Osteocyte (in vitro differentiated cells): ENCODE measurements around the gene NCEH1. TPM values are rescaled to one million over a fixed set of nuclear protein-coding genes. Genes with fewer than 3 reads are reported as not detected.
"Not testable (repeated sequence)": the region's sequence is repeated elsewhere in the genome, so short reads cannot be mapped to it uniquely, and the experiment has no call there.

ENCODE experiments used
- DNase-seq: peaks from one replicate; pipeline ENCODE4 v3.0.0; 2021; ENCODE audit warnings: mixed read lengths; ENCODE audit not compliant: unreplicated experiment; ENCODE audit errors: extremely low spot score
- H3K27ac Mint-ChIP-seq: one replicate; pipeline ENCODE4 v1.8.0; 2021; ENCODE audit warnings: mild to moderate bottlenecking, mixed read lengths; ENCODE audit not compliant: unreplicated experiment
- H3K27me3 Mint-ChIP-seq: one replicate; pipeline ENCODE4 v1.8.0; 2021; ENCODE audit warnings: mixed read lengths; ENCODE audit not compliant: unreplicated experiment
- H3K36me3 Mint-ChIP-seq: one replicate; pipeline ENCODE4 v1.8.0; 2021; ENCODE audit warnings: mixed read lengths; ENCODE audit not compliant: unreplicated experiment
- H3K4me1 Mint-ChIP-seq: one replicate; pipeline ENCODE4 v1.8.0; 2021; ENCODE audit warnings: mixed read lengths; ENCODE audit not compliant: unreplicated experiment
- H3K4me3 Mint-ChIP-seq: one replicate; pipeline ENCODE4 v1.8.0; 2021; ENCODE audit warnings: mild to moderate bottlenecking, moderate library complexity, mixed read lengths; ENCODE audit not compliant: unreplicated experiment
- H3K9me3 Mint-ChIP-seq: one replicate; pipeline ENCODE4 v1.8.0; 2021; ENCODE audit warnings: mixed read lengths; ENCODE audit not compliant: unreplicated experiment
- total RNA-seq: library from RNA; stranded (reverse); gene quantifications from 2 replicates; pipeline ENCODE4 v1.2.1, GENCODE V29; 2021
- TF ChIP-seq, protein P1 (sequence below): fragments of 200-600 bp; sonication (generic); IDR thresholded peaks from 2 replicates; pipeline ENCODE4 v1.5.0; 2021; ENCODE audit warnings: antibody characterized with exemption, mild to moderate bottlenecking, moderate library complexity

Gene NCEH1
- total RNA-seq, 1 donor from 2014 or later: 6.7 TPM

DNA sequence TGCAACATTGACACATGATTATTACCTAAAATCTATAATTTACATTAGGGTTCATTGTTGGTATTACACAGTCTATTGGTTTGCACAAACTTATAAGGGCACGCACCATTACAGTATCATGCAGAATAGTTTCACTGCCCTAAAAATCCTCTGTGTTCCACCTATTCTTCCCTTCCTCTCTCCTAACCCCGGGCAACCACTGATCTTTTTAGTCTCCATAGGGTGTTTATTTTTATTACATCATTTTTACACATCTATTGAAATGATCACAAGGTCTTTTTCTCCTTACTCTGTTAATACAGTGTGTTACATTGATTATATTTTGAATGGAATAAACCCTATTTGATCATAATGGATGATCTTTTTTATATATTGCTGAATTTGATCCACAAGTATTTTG lies 24.1 kb upstream of the NCEH1 start:
- Mint-ChIP-seq H3K9me3 (no peaks in the 10 kb centered on the region), H3K27me3 (peaks cover 4% of the 10 kb centered on the region), H3K27ac (no peak overlapping the region), H3K36me3 (no peaks in the 10 kb centered on the region), H3K4me3 (no peak overlapping the region), H3K4me1 (no peaks in the 10 kb centered on the region)
- no peak for DNase-seq
- TF ChIP-seq, protein P1, sequence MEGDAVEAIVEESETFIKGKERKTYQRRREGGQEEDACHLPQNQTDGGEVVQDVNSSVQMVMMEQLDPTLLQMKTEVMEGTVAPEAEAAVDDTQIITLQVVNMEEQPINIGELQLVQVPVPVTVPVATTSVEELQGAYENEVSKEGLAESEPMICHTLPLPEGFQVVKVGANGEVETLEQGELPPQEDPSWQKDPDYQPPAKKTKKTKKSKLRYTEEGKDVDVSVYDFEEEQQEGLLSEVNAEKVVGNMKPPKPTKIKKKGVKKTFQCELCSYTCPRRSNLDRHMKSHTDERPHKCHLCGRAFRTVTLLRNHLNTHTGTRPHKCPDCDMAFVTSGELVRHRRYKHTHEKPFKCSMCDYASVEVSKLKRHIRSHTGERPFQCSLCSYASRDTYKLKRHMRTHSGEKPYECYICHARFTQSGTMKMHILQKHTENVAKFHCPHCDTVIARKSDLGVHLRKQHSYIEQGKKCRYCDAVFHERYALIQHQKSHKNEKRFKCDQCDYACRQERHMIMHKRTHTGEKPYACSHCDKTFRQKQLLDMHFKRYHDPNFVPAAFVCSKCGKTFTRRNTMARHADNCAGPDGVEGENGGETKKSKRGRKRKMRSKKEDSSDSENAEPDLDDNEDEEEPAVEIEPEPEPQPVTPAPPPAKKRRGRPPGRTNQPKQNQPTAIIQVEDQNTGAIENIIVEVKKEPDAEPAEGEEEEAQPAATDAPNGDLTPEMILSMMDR: no peak

DNA sequence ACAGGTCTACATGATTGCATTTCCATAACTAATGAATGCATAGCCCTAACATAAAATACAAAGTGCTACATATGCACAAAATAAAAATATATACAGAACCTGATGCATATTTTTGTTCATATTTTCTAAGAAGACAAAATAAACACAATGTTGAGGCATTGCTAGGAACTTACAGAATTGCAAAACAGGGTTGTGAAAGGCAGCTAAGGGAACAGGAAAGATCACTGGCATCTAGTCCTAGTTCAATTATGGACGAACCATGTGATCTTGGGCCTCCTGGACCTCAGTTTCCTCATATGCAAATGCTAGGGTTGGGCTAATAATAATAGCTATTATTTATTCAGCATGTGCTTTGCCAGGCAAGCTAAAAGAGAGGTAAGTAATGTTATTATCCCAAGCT lies 15.5 kb upstream of the NCEH1 start:
- TF ChIP-seq, protein P1: no peak
- H3K4me3 Mint-ChIP-seq: no peak overlapping the region
- H3K4me1 Mint-ChIP-seq: no peaks in the 10 kb centered on the region

DNA sequence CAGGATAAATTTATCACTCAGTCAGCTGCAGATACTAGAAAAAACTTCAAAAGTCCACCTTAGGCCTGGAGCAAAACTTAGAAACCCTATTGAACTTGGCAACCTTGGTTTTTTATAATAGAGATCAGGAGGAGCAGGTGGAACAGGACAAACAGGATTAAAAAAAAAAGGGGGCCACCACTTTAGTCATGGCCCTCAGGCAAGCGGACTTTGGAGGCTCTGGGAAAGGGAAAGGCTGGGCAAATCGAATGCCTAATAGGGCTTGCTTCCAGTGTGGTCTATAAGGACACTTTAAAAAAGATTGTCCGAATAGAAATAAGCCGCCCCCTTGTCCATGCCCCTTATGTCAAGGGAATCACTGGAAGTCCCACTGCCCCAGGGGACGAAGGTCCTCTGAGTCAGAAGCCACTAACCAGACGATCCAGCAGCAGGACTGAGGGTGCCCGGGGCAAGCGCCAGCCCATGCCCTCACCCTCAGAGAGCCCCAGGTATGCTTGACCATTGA lies 11.7 kb upstream of the NCEH1 start:
- not testable (repeated sequence) for H3K4me3 Mint-ChIP-seq, H3K27me3 Mint-ChIP-seq, DNase-seq, H3K36me3 Mint-ChIP-seq, H3K4me1 Mint-ChIP-seq, H3K27ac Mint-ChIP-seq
- H3K9me3 Mint-ChIP-seq: peaks cover 15% of the 10 kb centered on the region

More for the DNA sequence above, 15.5 kb upstream of the NCEH1 start:
- DNase-seq: no peak
- Mint-ChIP-seq H3K36me3 (no peaks in the 10 kb centered on the region), H3K27ac (no peak overlapping the region), H3K9me3 (peaks cover 7% of the 10 kb centered on the region), H3K27me3 (no peaks in the 10 kb centered on the region)

DNA sequence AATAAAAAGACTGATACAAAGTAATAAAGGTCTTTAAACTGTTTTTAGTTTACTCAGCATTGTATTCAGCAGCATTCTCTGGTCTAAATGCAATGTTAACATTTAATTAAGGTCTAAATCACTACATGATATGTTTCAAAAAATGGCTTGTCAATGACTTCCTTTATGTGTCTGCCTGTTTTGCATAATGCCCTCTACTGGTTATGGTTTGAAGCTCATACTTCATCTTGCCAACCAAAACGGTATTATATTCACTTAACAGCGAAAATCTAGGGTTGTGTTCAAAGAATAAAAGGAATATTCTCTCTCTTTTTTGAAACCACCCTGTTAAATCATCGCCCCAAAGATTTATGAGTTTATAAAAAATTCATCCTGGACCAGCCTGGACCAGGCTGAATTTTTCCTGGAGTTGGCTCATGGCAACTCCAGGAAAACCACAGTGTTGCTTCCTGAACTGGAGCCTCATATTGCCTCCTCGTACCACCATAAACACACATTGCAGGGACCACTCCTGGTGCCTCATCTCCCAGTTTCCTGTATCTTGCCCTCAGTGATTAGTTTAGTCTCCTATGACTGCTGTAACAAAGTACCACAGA lies 6.7 kb upstream of the NCEH1 start:
- no peak overlapping the region for H3K4me3 Mint-ChIP-seq
- TF ChIP-seq, protein P1: peak; percentile 23
- peaks cover 8% of the 10 kb centered on the region for H3K9me3 Mint-ChIP-seq
- H3K36me3 Mint-ChIP-seq: peaks cover 4% of the 10 kb centered on the region
- H3K4me1 Mint-ChIP-seq: no peaks in the 10 kb centered on the region
- H3K27ac Mint-ChIP-seq: no peak overlapping the region
- no peaks in the 10 kb centered on the region for H3K27me3 Mint-ChIP-seq
- no peak for DNase-seq

DNA sequence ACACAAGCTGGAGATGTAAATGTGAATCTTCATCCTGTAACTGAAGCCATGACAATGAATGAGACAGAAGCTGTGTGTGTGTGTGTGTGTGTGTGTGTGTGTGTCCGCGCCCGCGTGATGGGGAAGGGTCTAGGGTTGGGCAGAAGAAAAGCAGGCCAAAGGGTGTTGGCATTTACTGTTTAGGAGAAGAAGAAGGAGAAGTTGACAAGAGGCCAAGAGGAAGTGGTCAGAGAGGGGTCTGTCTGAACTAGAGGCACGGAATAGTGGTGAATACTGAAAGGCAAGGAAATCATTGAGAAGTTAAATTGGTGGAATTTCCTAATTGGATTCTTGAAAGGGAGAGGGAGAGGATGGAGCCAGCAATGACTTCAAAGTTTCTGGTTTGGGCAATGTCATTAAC lies 5.6 kb upstream of the NCEH1 start:
- Mint-ChIP-seq H3K36me3 (peaks cover 4% of the 10 kb centered on the region), H3K4me3 (no peak overlapping the region), H3K9me3 (peaks cover 8% of the 10 kb centered on the region), H3K27ac (no peak overlapping the region), H3K27me3 (no peaks in the 10 kb centered on the region), H3K4me1 (peaks cover 5% of the 10 kb centered on the region)
- TF ChIP-seq, protein P1: no peak
- no peak for DNase-seq
